ENCODE results near the gene C2CD3. TPM values are rescaled to one million over a fixed set of nuclear protein-coding genes. Genes with fewer than 3 reads are reported as not detected.

C2CD3 gene
- total RNA-seq, 1 donor from 2014 or later, result 36.8 TPM

- H3K4me3 Mint-ChIP-seq, result no peak overlapping the region
- H3K9me3 Mint-ChIP-seq, result no peaks in the 10 kb centered on the region
- no peak overlapping the region for H3K27ac Mint-ChIP-seq
- no peaks in the 10 kb centered on the region for H3K27me3 Mint-ChIP-seq
- no peak for DNase-seq (ENCODE audit: extremely low spot score, unreplicated experiment)
- no peaks in the 10 kb centered on the region for H3K4me1 Mint-ChIP-seq (ENCODE audit: unreplicated experiment)
- no peak for TF ChIP-seq CTCF (conservative IDR thresholded peaks at IDR 0.05)
- peaks cover 19% of the 10 kb centered on the region for H3K36me3 Mint-ChIP-seq
Measured at GRCh38 chr11:74094393-74094792, 76.4 kb downstream of the C2CD3 start.

GRCh38 chr11:74092425-74092824 lies 78.4 kb downstream of the C2CD3 start:
- no peaks in the 10 kb centered on the region for H3K4me1 Mint-ChIP-seq (ENCODE audit: unreplicated experiment)
- no peak overlapping the region for H3K27ac Mint-ChIP-seq
- peaks cover 7% of the 10 kb centered on the region for H3K36me3 Mint-ChIP-seq
- no peaks in the 10 kb centered on the region for H3K9me3 Mint-ChIP-seq
- no peak overlapping the region for H3K4me3 Mint-ChIP-seq
- no peak for DNase-seq (ENCODE audit: extremely low spot score, unreplicated experiment)
- H3K27me3 Mint-ChIP-seq, result no peaks in the 10 kb centered on the region
- no peak for TF ChIP-seq CTCF (conservative IDR thresholded peaks at IDR 0.05)

- Mint-ChIP-seq H3K4me3 (no peak overlapping the region), H3K27me3 (no peaks in the 10 kb centered on the region), H3K9me3 (no peaks in the 10 kb centered on the region), H3K27ac (no peak overlapping the region), H3K4me1 (ENCODE audit: unreplicated experiment) (no peaks in the 10 kb centered on the region), H3K36me3 (peaks cover 3% of the 10 kb centered on the region)
- TF ChIP-seq CTCF (conservative IDR thresholded peaks at IDR 0.05), result no peak
- DNase-seq (ENCODE audit: extremely low spot score, unreplicated experiment), result no peak
Measured at GRCh38 chr11:74091549-74091948, 79.3 kb downstream of the C2CD3 start.

GRCh38 chr11:74090701-74091100 lies 80.1 kb downstream of the C2CD3 start:
- no peak overlapping the region for H3K4me3 Mint-ChIP-seq
- no peaks in the 10 kb centered on the region for H3K4me1 Mint-ChIP-seq (ENCODE audit: unreplicated experiment)
- H3K36me3 Mint-ChIP-seq, result peaks cover 3% of the 10 kb centered on the region
- no peak for TF ChIP-seq CTCF (conservative IDR thresholded peaks at IDR 0.05)
- H3K9me3 Mint-ChIP-seq, result no peaks in the 10 kb centered on the region
- DNase-seq (ENCODE audit: extremely low spot score, unreplicated experiment), result no peak
- no peak overlapping the region for H3K27ac Mint-ChIP-seq
- no peaks in the 10 kb centered on the region for H3K27me3 Mint-ChIP-seq

GRCh38 chr11:74086242-74086884 lies 84.4 kb downstream of the C2CD3 start:
- Mint-ChIP-seq H3K9me3 (no peaks in the 10 kb centered on the region), H3K4me3 (no peak overlapping the region), H3K27ac (peak overlapping the region; percentile 13), H3K27me3 (no peaks in the 10 kb centered on the region), H3K4me1 (ENCODE audit: unreplicated experiment) (no peaks in the 10 kb centered on the region), H3K36me3 (peaks cover 33% of the 10 kb centered on the region)
- TF ChIP-seq CTCF (conservative IDR thresholded peaks at IDR 0.05), result no peak
- no peak for DNase-seq (ENCODE audit: extremely low spot score, unreplicated experiment)

- no peaks in the 10 kb centered on the region for H3K4me1 Mint-ChIP-seq (ENCODE audit: unreplicated experiment)
- TF ChIP-seq CTCF (conservative IDR thresholded peaks at IDR 0.05), result no peak
- no peaks in the 10 kb centered on the region for H3K9me3 Mint-ChIP-seq
- H3K4me3 Mint-ChIP-seq, result no peak overlapping the region
- DNase-seq (ENCODE audit: extremely low spot score, unreplicated experiment), result no peak
- no peaks in the 10 kb centered on the region for H3K27me3 Mint-ChIP-seq
- H3K27ac Mint-ChIP-seq, result peak overlapping the region; percentile 86
- H3K36me3 Mint-ChIP-seq, result peaks cover 37% of the 10 kb centered on the region
Measured at GRCh38 chr11:74085542-74085892, 85.3 kb downstream of the C2CD3 start.
